CD14-positive monocyte (primary cell): Measurements from ENCODE around the gene CAMK1. TPM values are rescaled to one million over a fixed set of nuclear protein-coding genes. Genes with fewer than 3 reads are reported as not detected.

Experiments
- DNase-seq, 3 donors: peaks; one replicate each; pipeline ENCODE4 v3.0.0-alpha.2; 2011 to 2022
- H2AFZ ChIP-seq: 2 replicates; pipeline ENCODE4 v1.6.0; 2012; ENCODE audit warnings: mild to moderate bottlenecking, low read depth, low read length, inconsistent platforms; ENCODE audit not compliant: insufficient read depth, poor library complexity, severe bottlenecking
- H3K27ac ChIP-seq, 2 donors: 1 replicate in 1 of 2; 2 replicates in 1 of 2; pipeline ENCODE4 v1.5.1; 2012 to 2013; ENCODE audit warnings: low read length in 2 of 2, control low read depth in 1 of 2, inconsistent platforms in 1 of 2, low read depth in 1 of 2, mild to moderate bottlenecking in 1 of 2
- H3K27me3 ChIP-seq, 2 donors: one replicate each; pipeline versions ENCODE4 v1.6.0 to v1.6.1; 2011 to 2013; ENCODE audit warnings: low read length in 2 of 2; ENCODE audit not compliant: control insufficient read depth in 2 of 2, insufficient read depth in 2 of 2
- H3K36me3 ChIP-seq, 2 donors: replicated peaks in 1 of 2; 1 replicate in 1 of 2; 2 replicates in 1 of 2; pipeline versions ENCODE4 v1.5.1 to v1.6.1; 2012 to 2013; ENCODE audit warnings: low read length in 2 of 2, control low read depth in 1 of 2, inconsistent platforms in 1 of 2, mild to moderate bottlenecking in 1 of 2; ENCODE audit not compliant: insufficient read depth in 2 of 2, control insufficient read depth in 1 of 2
- H3K4me1 ChIP-seq, 2 donors: 1 replicate in 1 of 2; 2 replicates in 1 of 2; pipeline versions ENCODE4 v1.5.1 to v1.6.1; 2012 to 2013; ENCODE audit warnings: low read length in 2 of 2, control low read depth in 1 of 2, inconsistent platforms in 1 of 2, mild to moderate bottlenecking in 1 of 2, moderate library complexity in 1 of 2; ENCODE audit not compliant: insufficient read depth in 2 of 2, control insufficient read depth in 1 of 2
- H3K4me2 ChIP-seq: replicated peaks from 2 replicates; pipeline ENCODE3; 2012; ENCODE audit warnings: low read length, moderate library complexity, mild to moderate bottlenecking; ENCODE audit not compliant: poor library complexity, severe bottlenecking; ENCODE audit errors: extremely low read depth
- H3K4me3 ChIP-seq, 3 experiments: fragments of 200-600 bp in 1 of 3; sonication (generic) in 1 of 3; replicated peaks in 1 of 3; 1 replicate in 2 of 3; 2 replicates in 1 of 3; pipeline ENCODE4 v1.5.1; 2011 to 2013; ENCODE audit warnings: low read length in 3 of 3, mild to moderate bottlenecking in 3 of 3, control low read depth in 2 of 3, low read depth in 2 of 3, inconsistent platforms in 1 of 3, moderate library complexity in 1 of 3
- H3K79me2 ChIP-seq: 2 replicates; pipeline ENCODE4 v1.6.0; 2012; ENCODE audit warnings: mild to moderate bottlenecking, control low read depth, inconsistent platforms, low read length, moderate library complexity; ENCODE audit not compliant: insufficient read depth
- H3K9ac ChIP-seq: 2 replicates; pipeline ENCODE4 v1.6.0; 2017; ENCODE audit warnings: low read length, mild to moderate bottlenecking; ENCODE audit not compliant: insufficient read depth, poor library complexity, severe bottlenecking
- H3K9me3 ChIP-seq, 2 donors: replicated peaks in 1 of 2; 1 replicate in 1 of 2; 2 replicates in 1 of 2; pipeline versions ENCODE4 v1.5.1 to v1.6.1; 2012 to 2013; ENCODE audit warnings: low read length in 2 of 2, control low read depth in 1 of 2; ENCODE audit not compliant: control insufficient read depth in 1 of 2, insufficient read depth in 1 of 2
- H4K20me1 ChIP-seq: 2 replicates; pipeline ENCODE4 v1.6.0; 2012; ENCODE audit warnings: mild to moderate bottlenecking, low read length, control low read depth, moderate library complexity; ENCODE audit not compliant: insufficient read depth
- H3K27ac Mint-ChIP-seq, 7 donors: one replicate each; pipeline ENCODE4 v1.8.0; 2020; ENCODE audit warnings: mild to moderate bottlenecking in 7 of 7, mixed read lengths in 7 of 7, moderate library complexity in 6 of 7, inconsistent platforms in 2 of 7
- H3K27me3 Mint-ChIP-seq, 3 donors: one replicate each; pipeline ENCODE4 v1.8.0; 2021 to 2022; ENCODE audit warnings: low read depth in 3 of 3, mild to moderate bottlenecking in 3 of 3, mixed read lengths in 3 of 3, moderate library complexity in 3 of 3, inconsistent platforms in 1 of 3
- H3K36me3 Mint-ChIP-seq, 2 donors: one replicate each; pipeline ENCODE4 v1.8.0; 2020; ENCODE audit warnings: mixed read lengths in 2 of 2, inconsistent platforms in 1 of 2, mild to moderate bottlenecking in 1 of 2
- H3K4me1 Mint-ChIP-seq: one replicate; pipeline ENCODE4 v1.8.0; 2020; ENCODE audit warnings: mild to moderate bottlenecking, mixed read lengths
- H3K4me3 Mint-ChIP-seq, 2 donors: one replicate each; pipeline ENCODE4 v1.8.0; 2020; ENCODE audit warnings: mild to moderate bottlenecking in 2 of 2, mixed read lengths in 2 of 2, moderate library complexity in 1 of 2
- H3K9me3 Mint-ChIP-seq, 7 donors: one replicate each; pipeline ENCODE4 v1.8.0; 2020 to 2022; ENCODE audit warnings: mixed read lengths in 7 of 7, mild to moderate bottlenecking in 6 of 7, moderate library complexity in 6 of 7, inconsistent platforms in 2 of 7
- CTCF ChIP-seq: fragments of 200-600 bp; IDR thresholded peaks from one replicate; pipeline ENCODE4 v1.8.0; 2022; ENCODE audit warnings: antibody characterized with exemption, mild to moderate bottlenecking
- WGBS: methylation state at CpG from one replicate; pipeline ENCODE4 v1.1.5; 2013; ENCODE audit warnings: missing lambda C conversion rate; ENCODE audit not compliant: insufficient coverage; 5-methylcytosine and 5-hydroxymethylcytosine counted together
- intact Hi-C, 2 donors: fragments of 100-400 bp; cut with micrococcal nuclease; formaldehyde crosslinking; loops; one replicate each; pipeline versions ENCODE4 v1.15.0 to v1.15.1; 2023
- polyA plus RNA-seq, 3 donors: library from polyadenylated mRNA; depleted of rRNA in 1 of 3; unstranded in 2 of 3; stranded (reverse) in 1 of 3; fragments of 300-500 nt in 2 of 3; fragments of >200 nt in 1 of 3; fragmentation: Illumina TruSeq in 2 of 3; gene quantifications; 1 replicate in 2 of 3; 2 replicates in 1 of 3; pipeline ENCODE4 v1.2.3, GENCODE V29; 2012 to 2021

CAMK1 gene
- polyA plus RNA-seq, 3 donors = 106 to 137 (median 118) TPM

GRCh38 chr3:9739181-9739580 is 30.6 kb downstream of the CAMK1 start:
- Mint-ChIP-seq H3K36me3 (peaks cover 85 to 98% of the 10 kb centered on the region in 2 donors), H3K27me3 (peaks cover 0 to 1% (median 0%) of the 10 kb centered on the region in 3 donors), H3K4me3 (no peak overlapping the region), H3K9me3 (no peaks in the 10 kb centered on the region), H3K27ac (peak overlapping the region in 1 of 7 donors; percentile 27), H3K4me1 (peaks cover 15% of the 10 kb centered on the region)
- Histone ChIP-seq H3K27ac (no peak overlapping the region), H3K27me3 (no peaks in the 10 kb centered on the region), H3K4me1 (peaks cover 13 to 15% of the 10 kb centered on the region in 2 donors), H4K20me1 (peaks cover 80% of the 10 kb centered on the region), H3K9me3 (no peaks in the 10 kb centered on the region), H3K79me2 (peaks cover 57% of the 10 kb centered on the region), H3K9ac (no peak overlapping the region), H2AFZ (no peak overlapping the region), H3K4me3 (no peak overlapping the region), H3K36me3 (peaks cover 92 to 99% of the 10 kb centered on the region in 2 donors), H3K4me2 (no peak overlapping the region)
- 97% methylated on average over 15 of the region's 15 CpGs for WGBS
- intact Hi-C loops = no loop called here
- no peak for TF ChIP-seq CTCF
- DNase-seq = no peak

GRCh38 chr3:9736831-9737230 is 32.9 kb downstream of the CAMK1 start:
- H3K27me3 ChIP-seq = no peaks in the 10 kb centered on the region
- H3K4me1 ChIP-seq = peaks cover 34 to 37% of the 10 kb centered on the region in 2 donors
- no peak overlapping the region for H3K4me3 ChIP-seq
- peaks cover 94% of the 10 kb centered on the region for H4K20me1 ChIP-seq
- no peak overlapping the region for H2AFZ ChIP-seq
- peaks cover 81% of the 10 kb centered on the region for H3K79me2 ChIP-seq
- peak overlapping the region in 1 of 2 donors; percentile 30 for H3K27ac ChIP-seq
- intact Hi-C loops = no loop called here
- no peaks in the 10 kb centered on the region for H3K9me3 ChIP-seq
- DNase-seq = no peak
- H3K4me2 ChIP-seq = no peak overlapping the region
- Mint-ChIP-seq H3K4me3 (no peak overlapping the region), H3K27ac (no peak overlapping the region), H3K27me3 (peaks cover 0 to 1% (median 0%) of the 10 kb centered on the region in 3 donors), H3K36me3 (peaks cover 68 to 84% of the 10 kb centered on the region in 2 donors), H3K4me1 (peaks cover 35% of the 10 kb centered on the region), H3K9me3 (no peaks in the 10 kb centered on the region)
- no peak overlapping the region for H3K9ac ChIP-seq
- no peak for TF ChIP-seq CTCF
- WGBS = 40% methylated on average over 1 of the region's 2 CpGs
- peaks cover 71 to 80% of the 10 kb centered on the region in 2 donors for H3K36me3 ChIP-seq
